Colonic mucosa (tissue), 4 donors: ENCODE results near the gene UNC5A. TPM values are rescaled to one million over a fixed set of nuclear protein-coding genes. Genes with fewer than 3 reads are reported as not detected.

Source experiments
- DNase-seq: peaks from one replicate; pipeline ENCODE4 v3.0.0-alpha.2; 2020
- H3K27ac ChIP-seq: fragments of 200-600 bp; one replicate; pipeline ENCODE4 v1.8.0; 2021
- H3K27me3 ChIP-seq: fragments of 200-600 bp; one replicate; pipeline ENCODE4 v1.8.0; 2021
- H3K36me3 ChIP-seq: fragments of 200-600 bp; one replicate; pipeline ENCODE4 v1.8.0; 2021
- H3K4me1 ChIP-seq: fragments of 200-600 bp; one replicate; pipeline ENCODE4 v1.8.0; 2021; ENCODE audit warnings: mild to moderate bottlenecking
- H3K4me3 ChIP-seq: fragments of 200-600 bp; one replicate; pipeline ENCODE4 v1.8.0; 2021
- H3K9ac ChIP-seq, 2 donors: one replicate each; pipeline ENCODE4 v1.7.0; 2013; ENCODE audit warnings: control low read depth in 2 of 2, low read depth in 2 of 2, low read length in 2 of 2
- H3K9me3 ChIP-seq: fragments of 200-600 bp; one replicate; pipeline ENCODE4 v1.8.0; 2021
- CTCF ChIP-seq: fragments of 200-600 bp; IDR thresholded peaks from one replicate; pipeline ENCODE4 v1.8.0; 2022; ENCODE audit warnings: antibody characterized with exemption, mild to moderate bottlenecking
- intact Hi-C: fragments of 100-400 bp; cut with DNase I; formaldehyde crosslinking; loops from one replicate; pipeline ENCODE4 v1.14.1; 2022
- total RNA-seq, 2 donors: library from RNA; stranded (reverse); fragmentation: NEBNext Ultra II Directional in 1 of 2; extraction: Animal tissue kit (Norgen Biotek cat#: 25700) in 1 of 2; gene quantifications; one replicate each; pipeline ENCODE4 v1.2.1, GENCODE V29; 2021
- donor health status: healthy.
- donor health status: DM: no; HTN: no; CAD: no.
- donor health status: DM: no; HTN: no; CAD: no.

Gene UNC5A
- total RNA-seq, 2 donors from 2014 or later = not detected

GRCh38 chr5:176825957-176826356 lies 15.6 kb downstream of the UNC5A start:
- H3K4me1 ChIP-seq = no peaks in the 10 kb centered on the region
- H3K27ac ChIP-seq = no peak overlapping the region
- H3K27me3 ChIP-seq = no peaks in the 10 kb centered on the region
- intact Hi-C loops = no loop called here
- no peak overlapping the region for H3K4me3 ChIP-seq
- no peak for DNase-seq
- no peaks in the 10 kb centered on the region for H3K9me3 ChIP-seq
- no peak overlapping the region for H3K9ac ChIP-seq
- no peaks in the 10 kb centered on the region for H3K36me3 ChIP-seq
- no peak for TF ChIP-seq CTCF

GRCh38 chr5:176827736-176828414 lies 17.5 kb downstream of the UNC5A start:
- H3K9ac ChIP-seq = no peak overlapping the region
- no peak overlapping the region for H3K4me3 ChIP-seq
- no peak for TF ChIP-seq CTCF
- no peaks in the 10 kb centered on the region for H3K27me3 ChIP-seq
- no peaks in the 10 kb centered on the region for H3K36me3 ChIP-seq
- intact Hi-C loops = no loop called here
- no peak overlapping the region for H3K27ac ChIP-seq
- H3K4me1 ChIP-seq = no peaks in the 10 kb centered on the region
- DNase-seq = no peak
- no peaks in the 10 kb centered on the region for H3K9me3 ChIP-seq

- no peak for TF ChIP-seq CTCF
- Histone ChIP-seq H3K4me3 (no peak overlapping the region), H3K36me3 (no peaks in the 10 kb centered on the region), H3K9ac (no peak overlapping the region), H3K27me3 (no peaks in the 10 kb centered on the region), H3K9me3 (no peaks in the 10 kb centered on the region), H3K4me1 (no peaks in the 10 kb centered on the region), H3K27ac (no peak overlapping the region)
- intact Hi-C loops = no loop called here
- no peak for DNase-seq
Measured at GRCh38 chr5:176829320-176829719, 19.0 kb downstream of the UNC5A start.

- Histone ChIP-seq H3K36me3 (no peaks in the 10 kb centered on the region), H3K9me3 (no peaks in the 10 kb centered on the region), H3K27ac (no peak overlapping the region), H3K4me1 (no peaks in the 10 kb centered on the region), H3K27me3 (no peaks in the 10 kb centered on the region), H3K9ac (no peak overlapping the region), H3K4me3 (no peak overlapping the region)
- TF ChIP-seq CTCF = no peak
- no peak for DNase-seq
- intact Hi-C loops = no loop called here
Measured at GRCh38 chr5:176830422-176830994, 20.1 kb downstream of the UNC5A start.

- intact Hi-C loops = no loop called here
- TF ChIP-seq CTCF = no peak
- H3K36me3 ChIP-seq = no peaks in the 10 kb centered on the region
- no peak overlapping the region for H3K27ac ChIP-seq
- DNase-seq = no peak
- no peaks in the 10 kb centered on the region for H3K4me1 ChIP-seq
- no peak overlapping the region for H3K9ac ChIP-seq
- H3K27me3 ChIP-seq = no peaks in the 10 kb centered on the region
- H3K9me3 ChIP-seq = no peaks in the 10 kb centered on the region
- no peak overlapping the region for H3K4me3 ChIP-seq
Measured at GRCh38 chr5:176830995-176831423, 20.6 kb downstream of the UNC5A start.
